HG03457 (cell line): ENCODE results near the gene CIBAR2.

Experiments
- ATAC-seq: cut with Tn5 transposase; IDR thresholded peaks from one replicate; pipeline ENCODE4 v1.9.1; 2021; ENCODE audit warnings: moderate number of reproducible peaks; ENCODE audit not compliant: unreplicated experiment

CIBAR2 gene

DNA sequence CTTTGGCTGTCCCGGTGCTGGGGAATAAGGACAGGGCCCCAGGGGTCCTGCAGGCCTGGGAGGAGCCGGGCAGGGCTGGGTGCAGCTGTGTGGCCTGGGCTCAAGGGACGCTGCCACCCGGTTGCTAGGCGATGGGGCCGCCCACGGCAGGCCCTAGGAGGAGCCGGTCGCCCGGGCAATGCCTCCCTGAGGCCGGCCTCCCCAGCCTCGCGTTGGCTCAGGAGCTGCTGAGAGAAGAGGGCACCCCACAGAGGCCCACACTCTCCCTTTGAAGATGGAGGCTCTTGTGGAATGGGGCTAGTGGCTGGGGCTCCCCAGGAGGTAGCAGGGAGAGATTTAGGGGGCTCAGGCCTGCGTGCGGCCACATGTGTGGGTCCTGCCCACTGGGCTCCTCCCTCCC is at the start of gene CIBAR2:
Gene CIBAR2, minus strand, starts transcription at position 109 of the 400 bp plus-strand sequence. CDS start 120 bp downstream, outside the sequence.
- no peak for ATAC-seq

DNA sequence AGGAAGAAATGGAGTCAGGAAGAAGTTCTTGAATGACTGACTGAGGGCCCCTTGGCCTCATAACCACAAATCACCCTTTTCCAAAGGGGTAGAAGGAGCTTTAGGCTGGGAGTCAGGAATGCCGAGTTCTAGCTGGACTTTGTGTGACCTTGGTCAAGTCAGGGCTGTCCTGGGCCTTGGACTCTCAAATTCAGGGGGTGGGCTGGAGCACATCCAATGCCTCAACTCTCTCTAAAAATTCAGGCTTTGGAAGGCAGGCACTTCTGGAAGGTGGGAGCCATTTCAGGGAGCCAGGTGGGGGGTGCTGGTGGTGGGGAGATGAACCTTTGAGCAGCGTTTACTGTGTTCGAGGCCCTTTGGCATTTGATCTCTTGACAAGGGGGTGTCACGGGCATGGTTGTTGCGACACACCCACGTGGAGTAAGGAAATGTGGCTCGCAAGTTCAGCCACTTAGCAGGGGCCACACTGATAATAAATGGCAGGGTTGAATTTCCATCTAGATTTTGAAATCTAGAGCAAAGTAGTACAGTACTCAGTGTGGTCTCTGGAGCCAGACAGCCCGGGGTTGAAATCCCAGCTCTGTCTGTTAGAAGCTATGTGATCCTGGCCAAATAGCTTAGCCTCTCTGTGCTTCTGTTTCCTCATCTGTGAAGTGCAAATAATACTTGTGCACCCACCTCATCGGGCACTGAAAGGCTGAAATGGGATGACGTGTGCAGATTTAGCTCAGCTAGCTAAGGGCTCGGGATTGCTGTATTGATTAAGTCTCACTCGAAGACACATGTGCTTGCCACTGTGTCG is 47.1 kb upstream of the CIBAR2 start:
- ATAC-seq = no peak

GRCh38 chr16:85158743-85159178 is 46.5 kb upstream of the CIBAR2 start:
- no peak for ATAC-seq

DNA sequence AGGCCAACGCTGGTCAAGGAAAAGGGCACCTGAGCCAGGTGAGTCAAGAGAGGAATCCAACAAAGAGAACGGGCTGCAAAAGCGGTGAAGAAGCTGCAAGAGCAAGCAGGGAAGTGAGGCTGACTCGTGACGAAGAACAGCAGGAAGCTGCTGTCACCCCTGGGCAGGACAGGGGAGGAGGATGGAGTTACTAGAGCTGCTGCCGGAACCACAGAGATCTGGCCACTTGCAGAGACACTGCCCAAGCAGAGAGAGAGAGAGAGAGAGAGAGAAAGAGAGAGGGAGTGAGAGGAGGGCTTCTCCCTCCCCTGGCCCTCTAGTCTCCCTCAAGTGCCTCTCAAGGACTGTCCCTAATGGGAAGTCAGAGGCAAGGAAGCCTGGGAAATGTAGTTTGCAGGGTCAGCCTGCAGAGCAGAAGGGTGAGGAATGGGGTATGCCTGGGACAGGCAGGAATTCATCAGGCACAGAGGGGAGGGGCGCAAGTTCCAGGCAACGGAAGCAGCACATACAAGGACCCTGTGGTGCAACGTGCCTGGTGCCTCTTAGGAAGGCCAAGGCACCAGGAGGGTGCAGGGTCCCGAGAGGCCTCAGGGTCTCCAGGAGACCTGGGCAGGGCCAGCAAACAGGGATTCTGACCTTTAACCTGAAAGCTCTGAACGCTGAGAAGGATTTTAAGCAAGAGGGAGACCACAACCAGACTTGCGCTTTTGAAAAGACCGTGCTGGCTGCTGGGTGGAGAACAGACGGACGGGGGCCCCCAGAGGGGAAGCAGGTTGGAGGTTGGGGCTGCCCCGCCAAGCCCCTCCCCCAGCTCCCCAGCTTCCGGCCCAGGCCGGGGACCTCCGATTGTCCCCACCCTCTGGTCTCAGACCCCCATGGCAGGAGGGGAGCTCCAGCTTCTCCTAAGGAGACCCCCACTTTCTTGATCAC is 45.8 kb upstream of the CIBAR2 start:
- no peak for ATAC-seq

GRCh38 chr16:85157372-85157771 is 45.1 kb upstream of the CIBAR2 start:
- ATAC-seq = no peak

DNA sequence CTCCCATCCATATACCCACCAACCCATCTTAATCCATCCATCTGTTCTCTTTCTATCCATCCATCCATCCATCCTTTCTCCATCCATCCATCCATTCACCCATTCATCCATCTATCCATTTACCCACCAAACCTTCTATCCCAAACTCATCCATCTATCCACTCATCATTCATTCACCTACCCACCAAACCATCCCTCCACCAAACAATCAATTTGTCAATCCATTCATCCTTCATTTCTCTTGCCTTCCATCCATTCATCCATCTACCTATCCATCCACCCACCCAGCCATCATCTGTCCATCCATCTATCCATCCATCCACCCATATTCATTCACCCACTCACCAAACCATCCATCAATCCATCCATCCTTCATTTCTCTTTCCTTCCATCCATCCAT is 44.6 kb upstream of the CIBAR2 start:
- ATAC-seq = no peak

GRCh38 chr16:85156440-85156839 is 44.2 kb upstream of the CIBAR2 start:
- no peak for ATAC-seq

- ATAC-seq = no peak
Observed at GRCh38 chr16:85153656-85154091, 41.4 kb upstream of the CIBAR2 start.

GRCh38 chr16:85153046-85153445 is 40.8 kb upstream of the CIBAR2 start:
- no peak for ATAC-seq

GRCh38 chr16:85152414-85153030 is 40.2 kb upstream of the CIBAR2 start:
- no peak for ATAC-seq

DNA sequence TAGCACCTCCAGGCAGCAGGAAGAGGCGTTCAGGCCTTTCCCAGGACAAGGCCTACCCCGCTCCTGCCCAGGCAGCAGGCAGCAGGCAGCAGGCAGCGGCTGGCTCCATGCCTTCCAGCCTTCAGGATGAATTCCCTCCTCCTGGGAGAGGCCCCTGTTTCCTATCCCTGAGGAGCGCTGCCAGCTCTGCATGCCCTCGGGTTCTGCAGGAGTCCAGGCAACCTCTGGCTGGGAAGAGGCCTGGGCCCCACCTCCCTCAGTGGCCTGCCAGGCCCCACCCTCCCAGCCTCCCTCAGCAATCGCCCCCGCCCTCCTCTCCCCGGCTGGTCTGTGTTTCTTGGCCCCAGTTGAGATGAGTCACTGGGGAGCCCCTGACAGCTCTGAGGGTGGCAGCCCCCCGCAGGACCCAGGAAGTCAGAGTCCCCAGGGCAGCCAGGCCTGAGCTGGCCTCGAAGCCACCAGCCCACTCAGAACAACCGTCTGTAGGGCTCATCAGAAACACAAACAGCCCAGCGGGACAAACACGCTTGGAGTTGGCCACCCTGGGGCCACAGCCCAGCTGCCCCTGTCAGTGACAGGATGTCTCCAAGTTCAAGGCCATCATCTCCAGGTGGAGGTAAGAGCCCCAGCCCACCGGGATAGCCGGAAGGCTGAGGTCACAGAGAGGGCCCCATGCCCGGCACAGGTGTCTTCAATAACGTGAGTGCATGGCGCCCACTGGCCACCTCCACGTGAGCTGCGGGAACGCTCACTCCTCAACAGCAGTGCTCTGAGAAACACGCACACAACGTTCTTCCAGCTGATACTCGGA is 39.5 kb upstream of the CIBAR2 start:
- no peak for ATAC-seq

GRCh38 chr16:85151079-85151602 is 38.9 kb upstream of the CIBAR2 start:
- ATAC-seq = no peak

- ATAC-seq = no peak
Observed at GRCh38 chr16:85150331-85150940, 38.2 kb upstream of the CIBAR2 start.

DNA sequence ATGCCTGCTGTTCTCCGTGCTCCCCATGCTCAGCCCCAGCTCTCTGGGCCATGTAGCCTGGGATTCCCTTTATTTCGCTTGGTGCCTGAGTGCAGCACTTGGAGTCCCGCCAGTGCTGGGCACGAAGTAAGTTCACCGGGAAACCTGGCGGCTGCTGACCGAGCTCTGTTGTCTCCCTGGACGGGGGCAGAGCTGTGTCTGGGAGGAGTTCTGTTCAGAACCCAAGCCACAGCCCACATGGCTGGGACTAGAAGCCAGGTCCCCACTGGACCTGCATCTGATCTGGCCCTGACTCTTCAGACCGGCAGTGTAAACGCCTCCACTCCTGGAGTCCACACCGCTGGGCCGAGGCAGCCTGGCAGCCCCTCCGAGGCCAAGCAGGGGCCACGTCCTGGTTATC is 37.5 kb upstream of the CIBAR2 start:
- ATAC-seq = no peak

- no peak for ATAC-seq
Observed at GRCh38 chr16:85148931-85149330, 36.7 kb upstream of the CIBAR2 start.

GRCh38 chr16:85146922-85147651 is 34.8 kb upstream of the CIBAR2 start:
- ATAC-seq = no peak

DNA sequence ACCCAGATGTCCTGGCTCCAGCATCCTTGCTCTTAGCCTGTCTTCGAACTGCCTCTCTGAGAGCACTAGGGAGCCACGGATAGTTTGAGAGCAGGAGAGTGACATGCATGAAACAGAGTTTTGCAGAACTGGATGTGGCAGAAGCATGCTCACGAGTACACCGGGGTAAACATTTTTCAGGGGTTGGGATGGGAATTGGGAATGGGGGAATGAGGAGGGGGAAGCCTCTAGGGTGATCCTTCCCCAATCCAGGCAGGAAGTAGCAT is 34.2 kb upstream of the CIBAR2 start:
- no peak for ATAC-seq

GRCh38 chr16:85145734-85146531 is 33.7 kb upstream of the CIBAR2 start:
- no peak for ATAC-seq

GRCh38 chr16:85145188-85145587 is 32.9 kb upstream of the CIBAR2 start:
- ATAC-seq = no peak
